ENCODE measurements around the gene TESK2.

Gene TESK2

DNA sequence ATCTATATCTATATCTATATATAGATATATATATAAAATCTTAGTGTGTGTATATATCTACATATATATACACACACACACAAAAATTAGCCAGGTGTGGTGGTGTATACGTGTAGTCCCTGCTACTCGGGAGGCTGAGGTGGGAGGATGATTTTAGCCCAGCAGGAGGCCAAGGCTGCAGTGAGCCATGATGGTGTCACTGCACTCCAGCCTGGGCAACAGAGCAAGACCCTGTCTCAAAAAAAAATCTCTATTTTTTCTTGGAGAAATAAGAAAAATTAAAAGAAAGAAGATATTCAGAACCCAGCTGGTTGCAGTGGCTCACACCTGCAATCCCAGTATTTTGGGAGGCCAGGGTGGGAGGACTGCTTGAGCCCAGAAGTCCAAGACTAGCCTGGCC lies 85.3 kb downstream of the TESK2 start:
- H3K9me3 ChIP-seq (ENCODE audit: control insufficient read depth, low read length) = no peaks in the 10 kb centered on the region

DNA sequence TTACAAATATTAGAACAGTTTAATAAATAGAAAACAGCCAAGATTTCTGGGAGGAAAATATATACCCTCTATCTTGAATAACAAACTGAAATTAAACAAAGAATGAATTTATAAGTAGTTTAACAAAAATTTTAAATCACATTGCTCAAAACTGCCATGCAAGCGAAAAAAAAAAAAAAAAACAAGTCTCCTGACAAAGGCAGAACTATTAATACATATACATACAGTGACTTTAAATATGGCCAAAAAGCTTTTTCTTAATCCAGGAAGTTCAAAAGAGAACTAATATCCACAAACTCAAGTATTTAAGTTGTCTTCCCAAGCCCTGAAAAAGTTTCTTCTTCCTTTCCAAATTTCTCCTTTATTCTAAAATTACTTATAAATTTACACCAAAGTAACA lies 87.2 kb downstream of the TESK2 start:
- Histone ChIP-seq H3K27me3 (ENCODE audit: control insufficient read depth, insufficient read depth, low read length) (no peaks in the 10 kb centered on the region), H2AFZ (no peak overlapping the region), H3K4me2 (ENCODE audit: low read length) (no peak overlapping the region), H3K9me3 (ENCODE audit: control insufficient read depth, low read length) (no peaks in the 10 kb centered on the region), H3K27ac (no peak overlapping the region), H3K36me3 (ENCODE audit: control insufficient read depth, insufficient read depth, low read length) (no peaks in the 10 kb centered on the region), H3K9ac (no peak overlapping the region), H3K79me2 (no peaks in the 10 kb centered on the region), H3K4me3 (ENCODE audit: low read depth, low read length) (no peak overlapping the region), H3K4me1 (no peaks in the 10 kb centered on the region)
- TF ChIP-seq, protein P1, sequence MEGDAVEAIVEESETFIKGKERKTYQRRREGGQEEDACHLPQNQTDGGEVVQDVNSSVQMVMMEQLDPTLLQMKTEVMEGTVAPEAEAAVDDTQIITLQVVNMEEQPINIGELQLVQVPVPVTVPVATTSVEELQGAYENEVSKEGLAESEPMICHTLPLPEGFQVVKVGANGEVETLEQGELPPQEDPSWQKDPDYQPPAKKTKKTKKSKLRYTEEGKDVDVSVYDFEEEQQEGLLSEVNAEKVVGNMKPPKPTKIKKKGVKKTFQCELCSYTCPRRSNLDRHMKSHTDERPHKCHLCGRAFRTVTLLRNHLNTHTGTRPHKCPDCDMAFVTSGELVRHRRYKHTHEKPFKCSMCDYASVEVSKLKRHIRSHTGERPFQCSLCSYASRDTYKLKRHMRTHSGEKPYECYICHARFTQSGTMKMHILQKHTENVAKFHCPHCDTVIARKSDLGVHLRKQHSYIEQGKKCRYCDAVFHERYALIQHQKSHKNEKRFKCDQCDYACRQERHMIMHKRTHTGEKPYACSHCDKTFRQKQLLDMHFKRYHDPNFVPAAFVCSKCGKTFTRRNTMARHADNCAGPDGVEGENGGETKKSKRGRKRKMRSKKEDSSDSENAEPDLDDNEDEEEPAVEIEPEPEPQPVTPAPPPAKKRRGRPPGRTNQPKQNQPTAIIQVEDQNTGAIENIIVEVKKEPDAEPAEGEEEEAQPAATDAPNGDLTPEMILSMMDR (IDR thresholded peaks at IDR 0.05) = no peak

More for the DNA sequence above, 85.3 kb downstream of the TESK2 start:
- Histone ChIP-seq H2AFZ (no peak overlapping the region), H3K27me3 (ENCODE audit: control insufficient read depth, insufficient read depth, low read length) (no peaks in the 10 kb centered on the region), H3K4me1 (no peaks in the 10 kb centered on the region), H3K27ac (no peak overlapping the region), H3K9ac (no peak overlapping the region), H3K4me2 (ENCODE audit: low read length) (no peak overlapping the region), H3K4me3 (ENCODE audit: low read depth, low read length) (no peak overlapping the region), H3K79me2 (no peaks in the 10 kb centered on the region), H3K36me3 (ENCODE audit: control insufficient read depth, insufficient read depth, low read length) (no peaks in the 10 kb centered on the region)
- TF ChIP-seq, protein P1 (IDR thresholded peaks at IDR 0.05) = no peak

DNA sequence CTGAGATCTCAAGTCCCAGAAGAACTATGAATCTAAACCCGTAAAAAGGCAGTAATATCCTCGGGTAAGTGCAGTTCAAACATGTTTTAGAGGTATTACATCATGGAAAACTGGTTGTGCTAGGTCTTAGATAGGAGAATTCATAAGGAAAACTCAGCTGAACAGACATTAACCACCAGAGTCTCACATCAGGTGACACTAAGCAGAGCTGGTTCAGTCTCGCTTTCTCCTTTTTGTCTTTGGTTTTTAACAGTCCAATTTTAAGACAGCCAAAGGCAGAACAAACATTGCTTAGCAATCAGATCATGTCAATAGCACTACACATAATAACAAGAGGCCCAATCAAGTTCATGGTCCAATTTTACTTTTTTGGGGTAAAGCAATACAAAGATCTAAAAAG lies 87.7 kb downstream of the TESK2 start:
- Histone ChIP-seq H3K9me3 (ENCODE audit: control insufficient read depth, low read length) (no peaks in the 10 kb centered on the region), H3K4me2 (ENCODE audit: low read length) (no peak overlapping the region), H3K27me3 (ENCODE audit: control insufficient read depth, insufficient read depth, low read length) (no peaks in the 10 kb centered on the region), H3K4me1 (no peaks in the 10 kb centered on the region), H3K27ac (no peak overlapping the region), H2AFZ (no peak overlapping the region), H3K9ac (no peak overlapping the region), H3K79me2 (no peaks in the 10 kb centered on the region), H3K36me3 (ENCODE audit: control insufficient read depth, insufficient read depth, low read length) (no peaks in the 10 kb centered on the region), H3K4me3 (ENCODE audit: low read depth, low read length) (no peak overlapping the region)
- TF ChIP-seq, protein P1 (IDR thresholded peaks at IDR 0.05) = no peak

DNA sequence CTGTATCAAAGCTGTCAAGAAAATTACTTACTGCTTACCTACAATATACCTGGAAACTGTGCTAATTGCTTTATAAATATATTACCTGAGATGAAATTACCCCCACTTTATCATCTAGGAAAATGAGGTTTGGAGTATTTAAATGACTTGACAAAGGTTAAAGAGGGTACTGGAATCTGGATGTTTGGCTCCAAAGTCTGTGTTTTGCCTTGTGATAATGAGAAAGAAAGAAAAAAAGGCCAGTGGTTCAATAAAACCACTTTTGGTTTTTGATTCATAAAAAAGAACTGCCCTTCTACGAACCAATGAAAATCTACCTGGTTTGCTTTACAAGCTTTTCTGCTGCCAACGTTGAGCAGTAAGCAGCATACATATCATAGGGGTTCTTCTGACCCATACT lies 89.4 kb downstream of the TESK2 start:
- H3K9ac ChIP-seq = no peak overlapping the region
- H3K36me3 ChIP-seq (ENCODE audit: control insufficient read depth, insufficient read depth, low read length) = no peaks in the 10 kb centered on the region
- no peak overlapping the region for H2AFZ ChIP-seq
- no peaks in the 10 kb centered on the region for H3K79me2 ChIP-seq
- H3K4me3 ChIP-seq (ENCODE audit: low read depth, low read length) = no peak overlapping the region
- no peaks in the 10 kb centered on the region for H3K9me3 ChIP-seq (ENCODE audit: control insufficient read depth, low read length)
- TF ChIP-seq, protein P1 (IDR thresholded peaks at IDR 0.05) = no peak
- no peaks in the 10 kb centered on the region for H3K27me3 ChIP-seq (ENCODE audit: control insufficient read depth, insufficient read depth, low read length)
- no peaks in the 10 kb centered on the region for H3K4me1 ChIP-seq
- no peak overlapping the region for H3K4me2 ChIP-seq (ENCODE audit: low read length)
- no peak overlapping the region for H3K27ac ChIP-seq

DNA sequence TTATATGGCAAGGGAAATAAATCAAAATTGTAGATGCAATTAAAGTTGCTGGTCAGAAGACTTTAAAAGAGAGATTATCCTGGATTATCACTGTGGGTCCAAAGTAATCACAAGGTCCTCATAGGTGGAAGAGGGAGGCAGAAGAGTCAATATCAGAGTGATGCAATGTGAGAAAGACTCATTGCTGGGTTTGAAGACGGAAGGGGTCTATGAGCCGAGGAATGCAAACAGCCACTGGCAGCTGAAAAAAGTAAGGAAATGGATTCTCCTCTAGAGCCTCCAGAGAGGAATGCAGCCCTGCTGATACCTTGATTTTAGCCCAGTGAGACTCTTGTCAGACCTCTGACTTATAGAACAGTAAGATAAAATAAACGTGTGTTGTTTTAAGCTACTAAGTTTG lies 90.9 kb downstream of the TESK2 start:
- Histone ChIP-seq H3K4me3 (ENCODE audit: low read depth, low read length) (no peak overlapping the region), H3K79me2 (no peaks in the 10 kb centered on the region), H3K4me1 (no peaks in the 10 kb centered on the region), H3K9me3 (ENCODE audit: control insufficient read depth, low read length) (no peaks in the 10 kb centered on the region), H3K9ac (no peak overlapping the region), H2AFZ (no peak overlapping the region), H3K27me3 (ENCODE audit: control insufficient read depth, insufficient read depth, low read length) (no peaks in the 10 kb centered on the region), H3K4me2 (ENCODE audit: low read length) (no peak overlapping the region), H3K27ac (no peak overlapping the region), H3K36me3 (ENCODE audit: control insufficient read depth, insufficient read depth, low read length) (no peaks in the 10 kb centered on the region)
- TF ChIP-seq, protein P1 (IDR thresholded peaks at IDR 0.05) = no peak
